ENCODE data around the gene FAT1.

The FAT1 gene

GRCh38 chr4:186624951-186625350 is 98.7 kb downstream of the FAT1 start:
- no peak for TF ChIP-seq CTCF (IDR thresholded peaks at IDR 0.05; ENCODE audit: extremely low read depth, missing control alignments)
- DNase-seq (ENCODE audit: low spot score) = no peak

GRCh38 chr4:186623546-186623945 is 100.1 kb downstream of the FAT1 start:
- no peak for TF ChIP-seq CTCF (IDR thresholded peaks at IDR 0.05; ENCODE audit: extremely low read depth, missing control alignments)
- DNase-seq (ENCODE audit: low spot score) = no peak

- no peak for DNase-seq (ENCODE audit: low spot score)
- no peak for TF ChIP-seq CTCF (IDR thresholded peaks at IDR 0.05; ENCODE audit: extremely low read depth, missing control alignments)
These were observed 100.7 kb downstream of the FAT1 start for GRCh38 chr4:186622788-186623464.

GRCh38 chr4:186621959-186622553 is 101.6 kb downstream of the FAT1 start:
- no peak for DNase-seq (ENCODE audit: low spot score)
- no peak for TF ChIP-seq CTCF (IDR thresholded peaks at IDR 0.05; ENCODE audit: extremely low read depth, missing control alignments)

- TF ChIP-seq CTCF (IDR thresholded peaks at IDR 0.05; ENCODE audit: extremely low read depth, missing control alignments) = no peak
- no peak for DNase-seq (ENCODE audit: low spot score)
These were observed 104.6 kb downstream of the FAT1 start for GRCh38 chr4:186619088-186619487.

- no peak for DNase-seq (ENCODE audit: low spot score)
- TF ChIP-seq CTCF (IDR thresholded peaks at IDR 0.05; ENCODE audit: extremely low read depth, missing control alignments) = no peak
These were observed 105.7 kb downstream of the FAT1 start for GRCh38 chr4:186617921-186618320.

GRCh38 chr4:186607490-186607889 is 116.2 kb downstream of the FAT1 start:
- no peak for DNase-seq (ENCODE audit: low spot score)

More at GRCh38 chr4:186607490-186607889, 116.2 kb downstream of the FAT1 start:
- no peak for TF ChIP-seq CTCF (IDR thresholded peaks at IDR 0.05; ENCODE audit: extremely low read depth, missing control alignments)
